ENCODE measurements around the gene GRIPAP1. TPM values are rescaled to one million over a fixed set of nuclear protein-coding genes. Genes with fewer than 3 reads are reported as not detected.
A peak's percentile ranks its signal among the peaks of the same experiment; 100 is the strongest.

Gene GRIPAP1
- total RNA-seq, 4 donors from 2014 or later, result 28.1 to 62.6 (median 33.9) TPM

DNA sequence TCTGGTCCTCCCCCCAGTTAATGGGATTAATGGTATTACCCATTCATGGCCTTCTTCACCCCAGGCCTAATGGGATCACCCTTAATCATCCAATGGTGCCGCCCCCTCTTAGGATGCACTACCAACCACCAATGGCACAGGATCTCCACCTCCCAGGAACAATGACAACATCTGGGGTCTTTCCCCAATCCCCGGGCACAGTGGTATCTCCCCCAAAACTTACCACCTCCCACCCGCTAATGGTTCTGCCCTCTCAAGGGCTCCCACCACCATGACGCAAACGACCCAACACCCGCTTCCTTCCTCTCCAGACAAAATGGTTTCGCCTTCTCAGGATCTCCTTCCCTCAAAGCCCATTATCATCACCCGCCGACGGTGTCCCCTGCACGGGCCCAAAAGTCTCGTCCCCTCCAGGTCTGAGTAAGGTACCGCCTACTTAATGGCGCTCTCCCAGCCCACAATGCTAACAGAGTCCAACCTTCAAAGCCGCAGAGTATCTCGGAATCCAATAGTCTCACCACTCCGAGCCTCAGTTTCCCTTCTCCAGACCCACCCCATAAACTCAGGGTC is 458 bp downstream of the GRIPAP1 start:
- Histone ChIP-seq H3K9me3 (no peaks in the 10 kb centered on the region), H3K27me3 (no peaks in the 10 kb centered on the region), H3K27ac (peak overlapping the region; percentile 57 to 81 (median 74)), H3K36me3 (peaks cover 0 to 24% of the 10 kb centered on the region in 2 donors), H3K4me3 (peak overlapping the region; percentile 67 to 98), H3K4me1 (peaks cover 0 to 11% (median 0%) of the 10 kb centered on the region in 3 donors)
- TF ChIP-seq POLR2AphosphoS5 (IDR thresholded peaks at IDR 0.05) (no peak), POLR2A (IDR thresholded peaks at IDR 0.05) (no peak), EP300 (IDR thresholded peaks at IDR 0.05) (no peak)
- TF ChIP-seq, protein P1, sequence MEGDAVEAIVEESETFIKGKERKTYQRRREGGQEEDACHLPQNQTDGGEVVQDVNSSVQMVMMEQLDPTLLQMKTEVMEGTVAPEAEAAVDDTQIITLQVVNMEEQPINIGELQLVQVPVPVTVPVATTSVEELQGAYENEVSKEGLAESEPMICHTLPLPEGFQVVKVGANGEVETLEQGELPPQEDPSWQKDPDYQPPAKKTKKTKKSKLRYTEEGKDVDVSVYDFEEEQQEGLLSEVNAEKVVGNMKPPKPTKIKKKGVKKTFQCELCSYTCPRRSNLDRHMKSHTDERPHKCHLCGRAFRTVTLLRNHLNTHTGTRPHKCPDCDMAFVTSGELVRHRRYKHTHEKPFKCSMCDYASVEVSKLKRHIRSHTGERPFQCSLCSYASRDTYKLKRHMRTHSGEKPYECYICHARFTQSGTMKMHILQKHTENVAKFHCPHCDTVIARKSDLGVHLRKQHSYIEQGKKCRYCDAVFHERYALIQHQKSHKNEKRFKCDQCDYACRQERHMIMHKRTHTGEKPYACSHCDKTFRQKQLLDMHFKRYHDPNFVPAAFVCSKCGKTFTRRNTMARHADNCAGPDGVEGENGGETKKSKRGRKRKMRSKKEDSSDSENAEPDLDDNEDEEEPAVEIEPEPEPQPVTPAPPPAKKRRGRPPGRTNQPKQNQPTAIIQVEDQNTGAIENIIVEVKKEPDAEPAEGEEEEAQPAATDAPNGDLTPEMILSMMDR (IDR thresholded peaks at IDR 0.05), result no peak
- WGBS, 2 donors (ENCODE audit: low coverage in 1 of 2), result 0 to 31% methylated on average over 13 to 15 of the region's 17 CpGs
- ATAC-seq, result peak; percentile 50

- Histone ChIP-seq H3K9me3 (no peaks in the 10 kb centered on the region), H3K36me3 (peaks cover 0 to 33% of the 10 kb centered on the region in 2 donors), H3K4me1 (peaks cover 0 to 11% (median 0%) of the 10 kb centered on the region in 3 donors), H3K27me3 (no peaks in the 10 kb centered on the region), H3K27ac (no peak overlapping the region), H3K4me3 (no peak overlapping the region)
- 68% methylated on average over 4 of the region's 4 CpGs; no CpG with 5 or more reads in 1 of the 2 donors for WGBS, 2 donors (ENCODE audit: low coverage in 1 of 2)
- TF ChIP-seq POLR2A (IDR thresholded peaks at IDR 0.05), result no peak
- TF ChIP-seq, protein P1 (IDR thresholded peaks at IDR 0.05), result no peak
- no peak for TF ChIP-seq EP300 (IDR thresholded peaks at IDR 0.05)
- TF ChIP-seq POLR2AphosphoS5 (IDR thresholded peaks at IDR 0.05), result no peak
- ATAC-seq, result no peak
Measured at GRCh38 chrX:49000636-49001035, 1.4 kb downstream of the GRIPAP1 start.

DNA sequence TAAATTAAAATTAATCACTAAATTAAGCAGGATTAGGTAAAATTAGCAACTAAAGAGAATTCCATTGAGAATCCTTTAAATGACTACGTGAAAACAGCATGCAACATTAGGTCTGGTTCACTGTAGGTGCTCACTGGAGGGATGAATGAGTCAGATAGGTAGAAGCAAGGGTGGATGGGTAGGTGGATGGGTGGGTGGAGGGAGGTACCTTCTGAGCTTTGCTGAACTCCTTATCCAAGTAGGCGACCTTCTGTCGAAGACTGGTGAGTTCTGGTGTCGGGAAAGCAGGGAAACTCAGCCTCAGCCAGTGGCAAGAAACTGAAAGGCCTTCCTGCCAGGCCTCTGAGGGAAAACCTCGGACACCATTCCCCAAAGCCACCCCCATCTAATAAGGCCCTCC is 3.0 kb downstream of the GRIPAP1 start:
- peaks cover 0 to 11% (median 0%) of the 10 kb centered on the region in 3 donors for H3K4me1 ChIP-seq
- H3K4me3 ChIP-seq, result no peak overlapping the region
- no peak for TF ChIP-seq POLR2AphosphoS5 (IDR thresholded peaks at IDR 0.05)
- TF ChIP-seq, protein P1 (IDR thresholded peaks at IDR 0.05), result no peak
- 63 to 100% methylated on average over 1 of the region's 5 CpGs for WGBS, 2 donors (ENCODE audit: low coverage in 1 of 2)
- no peaks in the 10 kb centered on the region for H3K27me3 ChIP-seq
- no peak overlapping the region for H3K27ac ChIP-seq
- no peak for ATAC-seq
- peaks cover 0 to 43% of the 10 kb centered on the region in 2 donors for H3K36me3 ChIP-seq
- H3K9me3 ChIP-seq, result no peaks in the 10 kb centered on the region

DNA sequence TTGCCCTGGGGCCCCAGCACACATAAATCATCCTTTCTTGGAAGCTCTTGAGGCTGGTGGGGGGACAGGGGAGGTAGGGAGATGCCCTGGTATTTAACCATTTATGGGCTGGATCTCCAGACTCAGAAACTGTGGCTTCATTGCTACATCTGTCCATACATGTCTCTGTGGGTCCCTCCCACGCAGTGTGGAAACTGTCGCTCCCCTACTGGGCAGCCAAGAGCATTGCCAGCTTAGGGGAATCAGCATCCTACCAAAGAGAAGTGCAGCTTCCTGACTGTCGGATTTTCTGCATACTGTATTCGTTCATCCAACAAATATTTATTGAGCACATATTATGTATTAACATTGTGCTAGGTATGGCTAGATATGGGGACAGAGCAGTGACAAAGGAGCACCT is 3.7 kb downstream of the GRIPAP1 start:
- Histone ChIP-seq H3K4me1 (peaks cover 0 to 11% (median 0%) of the 10 kb centered on the region in 3 donors), H3K36me3 (peaks cover 0 to 48% of the 10 kb centered on the region in 2 donors), H3K4me3 (no peak overlapping the region), H3K27ac (no peak overlapping the region), H3K27me3 (no peaks in the 10 kb centered on the region), H3K9me3 (no peaks in the 10 kb centered on the region)
- ATAC-seq, result no peak
- WGBS, 2 donors (ENCODE audit: low coverage in 1 of 2), result 90% methylated on average over 2 of the region's 4 CpGs; no CpG with 5 or more reads in 1 of the 2 donors
- TF ChIP-seq, protein P1 (IDR thresholded peaks at IDR 0.05), result no peak
- TF ChIP-seq POLR2A (IDR thresholded peaks at IDR 0.05) (no peak), POLR2AphosphoS5 (IDR thresholded peaks at IDR 0.05) (no peak)

- H3K4me1 ChIP-seq, result peaks cover 0 to 11% (median 0%) of the 10 kb centered on the region in 3 donors
- H3K9me3 ChIP-seq, result no peaks in the 10 kb centered on the region
- TF ChIP-seq, protein P1 (IDR thresholded peaks at IDR 0.05), result no peak
- TF ChIP-seq POLR2AphosphoS5 (IDR thresholded peaks at IDR 0.05) (no peak), POLR2A (IDR thresholded peaks at IDR 0.05) (no peak), EP300 (IDR thresholded peaks at IDR 0.05) (no peak)
- H3K27me3 ChIP-seq, result no peaks in the 10 kb centered on the region
- 40% methylated on average over 1 of the region's 1 CpG; no CpG with 5 or more reads in 1 of the 2 donors for WGBS, 2 donors (ENCODE audit: low coverage in 1 of 2)
- H3K36me3 ChIP-seq, result peaks cover 0 to 53% of the 10 kb centered on the region in 2 donors
- no peak overlapping the region for H3K4me3 ChIP-seq
- H3K27ac ChIP-seq, result no peak overlapping the region
- ATAC-seq, result no peak
Measured at GRCh38 chrX:48997865-48998264, 4.2 kb downstream of the GRIPAP1 start.
